Natural killer cell (primary cell): ENCODE data around the gene CSNK1G2. TPM values are rescaled to one million over a fixed set of nuclear protein-coding genes. Genes with fewer than 3 reads are reported as not detected.

Experiments used
- ATAC-seq, 3 donors: fragments of 150-1000 bp in 2 of 3; fragments of 200-7000 bp in 1 of 3; cut with Tn5 transposase; 1 replicate in 1 of 3; 2 replicates in 2 of 3; pipeline ENCODE4 v1.10.0; 2021; ENCODE audit warnings: mild to moderate bottlenecking in 2 of 3, moderate library complexity in 2 of 3
- DNase-seq, 2 donors: peaks; one replicate each; pipeline versions ENCODE4 v3.0.0 to v3.0.0-alpha.2; 2013 to 2021; ENCODE audit warnings: mixed read lengths in 1 of 2
- H3K27ac ChIP-seq: one replicate; pipeline ENCODE4 v1.5.1; 2013; ENCODE audit warnings: mild to moderate bottlenecking, low read length
- H3K27me3 ChIP-seq: one replicate; pipeline ENCODE4 v1.6.1; 2013; ENCODE audit warnings: low read length; ENCODE audit not compliant: control insufficient read depth, insufficient read depth
- H3K36me3 ChIP-seq: one replicate; pipeline ENCODE4 v1.6.1; 2013; ENCODE audit warnings: low read length; ENCODE audit not compliant: control insufficient read depth, insufficient read depth
- H3K4me1 ChIP-seq: one replicate; pipeline ENCODE4 v1.6.1; 2013; ENCODE audit warnings: low read length; ENCODE audit not compliant: control insufficient read depth, insufficient read depth
- H3K4me3 ChIP-seq: one replicate; pipeline ENCODE4 v1.5.1; 2013; ENCODE audit warnings: low read length
- H3K9me3 ChIP-seq: one replicate; pipeline ENCODE4 v1.6.1; 2013; ENCODE audit warnings: low read length; ENCODE audit not compliant: control insufficient read depth, insufficient read depth
- H3K27ac Mint-ChIP-seq, 2 donors: one replicate each; pipeline ENCODE4 v1.8.0; 2022; ENCODE audit warnings: mild to moderate bottlenecking in 2 of 2, mixed read lengths in 2 of 2, moderate library complexity in 1 of 2
- H3K27me3 Mint-ChIP-seq, 2 donors: one replicate each; pipeline ENCODE4 v1.8.0; 2022; ENCODE audit warnings: low read depth in 2 of 2, mixed read lengths in 2 of 2
- H3K36me3 Mint-ChIP-seq: one replicate; pipeline ENCODE4 v1.8.0; 2022; ENCODE audit warnings: mixed read lengths
- H3K4me1 Mint-ChIP-seq, 2 donors: one replicate each; pipeline ENCODE4 v1.8.0; 2022; ENCODE audit warnings: mixed read lengths in 2 of 2
- H3K4me3 Mint-ChIP-seq: one replicate; pipeline ENCODE4 v1.8.0; 2022; ENCODE audit warnings: mild to moderate bottlenecking, moderate library complexity, mixed read lengths
- H3K9me3 Mint-ChIP-seq, 2 donors: one replicate each; pipeline ENCODE4 v1.8.0; 2022; ENCODE audit warnings: mixed read lengths in 2 of 2
- CTCF ChIP-seq: fragments of 200-600 bp; IDR thresholded peaks from one replicate; pipeline ENCODE4 v1.8.0; 2022; ENCODE audit warnings: antibody characterized with exemption
- WGBS: methylation state at CpG from one replicate; pipeline ENCODE4 v1.1.7; 2013; ENCODE audit warnings: missing lambda C conversion rate; ENCODE audit not compliant: insufficient coverage; 5-methylcytosine and 5-hydroxymethylcytosine counted together
- intact Hi-C: fragments of 100-400 bp; cut with micrococcal nuclease; formaldehyde crosslinking; loops from one replicate; pipeline ENCODE4 v1.14.2; 2022
- total RNA-seq, 4 donors: library from RNA; stranded (reverse); fragments of 120-200 nt in 1 of 4; gene quantifications; one replicate each; pipeline versions ENCODE4 v1.2.3 to v1.2.4, GENCODE V29; 2013 to 2022

CSNK1G2 gene
- total RNA-seq, 3 donors from 2014 or later (not counting 1 experiment from before 2014, with no cell fraction given): 138 to 143 (median 139) TPM

- Mint-ChIP-seq H3K27ac (peak overlapping the region in 1 of 2 donors; percentile 45), H3K4me1 (peaks cover 11 to 33% of the 10 kb centered on the region in 2 donors)
These were observed 5.3 kb upstream of the CSNK1G2 start for GRCh38 chr19:1935484-1936208.

GRCh38 chr19:1936430-1936829, 4.5 kb upstream of the CSNK1G2 start:
- no peak for ATAC-seq
- no peaks in the 10 kb centered on the region for H3K27me3 ChIP-seq
- H3K4me1 Mint-ChIP-seq: peaks cover 11 to 33% of the 10 kb centered on the region in 2 donors
- no peaks in the 10 kb centered on the region for H3K36me3 Mint-ChIP-seq
- TF ChIP-seq CTCF: no peak
- H3K4me3 Mint-ChIP-seq: peak overlapping the region; percentile 18
- H3K27me3 Mint-ChIP-seq: peaks cover 0 to 3% of the 10 kb centered on the region in 2 donors
- peaks cover 31% of the 10 kb centered on the region for H3K4me1 ChIP-seq
- H3K36me3 ChIP-seq: no peaks in the 10 kb centered on the region
- no peak overlapping the region for H3K4me3 ChIP-seq
- H3K27ac Mint-ChIP-seq: peak overlapping the region; percentile 3 to 16
- DNase-seq: no peak
- no peaks in the 10 kb centered on the region for H3K9me3 Mint-ChIP-seq
- WGBS: 99% methylated on average over 3 of the region's 3 CpGs
- no peaks in the 10 kb centered on the region for H3K9me3 ChIP-seq
- intact Hi-C loops: no loop called here
- H3K27ac ChIP-seq: no peak overlapping the region

More at GRCh38 chr19:1935484-1936208, 5.3 kb upstream of the CSNK1G2 start:
- intact Hi-C loops: no loop called here
- Mint-ChIP-seq H3K27me3 (peaks cover 0 to 3% of the 10 kb centered on the region in 2 donors), H3K36me3 (no peaks in the 10 kb centered on the region), H3K9me3 (no peaks in the 10 kb centered on the region), H3K4me3 (no peak overlapping the region)
- H3K27me3 ChIP-seq: no peaks in the 10 kb centered on the region
- H3K36me3 ChIP-seq: no peaks in the 10 kb centered on the region
- H3K4me1 ChIP-seq: peaks cover 31% of the 10 kb centered on the region
- H3K9me3 ChIP-seq: no peaks in the 10 kb centered on the region
- no peak for TF ChIP-seq CTCF
- DNase-seq (peak in 1 of 2 donors; percentile 41), ATAC-seq (no peak)
- H3K27ac ChIP-seq: no peak overlapping the region
- no peak overlapping the region for H3K4me3 ChIP-seq
- 90% methylated on average over 11 of the region's 11 CpGs for WGBS

DNA sequence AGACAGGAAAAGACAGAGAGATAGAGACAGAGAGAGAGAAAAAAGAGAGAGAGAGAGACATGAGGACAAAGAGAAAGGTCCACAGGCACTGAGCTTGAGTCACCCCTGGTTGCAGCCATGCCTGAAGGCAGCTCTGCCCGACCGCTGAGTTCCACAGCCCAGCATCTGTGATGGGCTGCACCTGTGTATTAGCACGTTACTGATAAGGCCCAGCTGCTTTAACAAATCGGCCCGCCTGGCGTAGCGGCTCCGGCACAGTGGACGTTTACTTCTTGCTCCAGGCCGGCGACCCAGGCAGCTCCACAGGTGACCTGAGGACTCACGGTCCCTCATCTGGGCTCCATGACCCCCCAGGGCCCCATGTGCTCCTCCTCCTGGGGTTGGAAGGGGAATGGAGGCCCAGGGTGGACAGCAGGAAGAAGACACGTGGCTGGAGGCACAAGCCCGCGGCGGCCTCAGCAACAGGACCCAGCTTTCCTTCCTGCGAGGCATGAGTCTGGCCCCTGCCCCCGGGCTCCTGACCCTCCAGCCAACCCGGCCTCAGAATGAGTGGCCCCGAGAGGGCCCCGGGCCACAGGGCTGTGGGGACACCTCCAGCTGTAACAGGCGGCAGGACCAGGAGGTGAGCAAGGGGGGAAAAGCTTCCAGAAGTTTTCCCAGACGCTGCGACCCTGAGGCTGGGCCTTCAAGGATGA, 3.9 kb upstream of the CSNK1G2 start:
- H3K9me3 Mint-ChIP-seq: no peaks in the 10 kb centered on the region
- 96% methylated on average over 24 of the region's 24 CpGs for WGBS
- H3K36me3 Mint-ChIP-seq: no peaks in the 10 kb centered on the region
- DNase-seq (no peak), ATAC-seq (no peak)
- H3K9me3 ChIP-seq: no peaks in the 10 kb centered on the region
- no peaks in the 10 kb centered on the region for H3K36me3 ChIP-seq
- intact Hi-C loops: no loop called here
- H3K4me3 ChIP-seq: no peak overlapping the region
- H3K4me1 ChIP-seq: peaks cover 31% of the 10 kb centered on the region
- H3K27me3 ChIP-seq: no peaks in the 10 kb centered on the region
- peaks cover 0 to 3% of the 10 kb centered on the region in 2 donors for H3K27me3 Mint-ChIP-seq
- H3K4me1 Mint-ChIP-seq: peaks cover 11 to 36% of the 10 kb centered on the region in 2 donors
- H3K27ac ChIP-seq: no peak overlapping the region
- peak overlapping the region; percentile 25 for H3K4me3 Mint-ChIP-seq
- H3K27ac Mint-ChIP-seq: peak overlapping the region; percentile 16 to 63
- TF ChIP-seq CTCF: no peak
